Aorta (tissue), 5 donors: Measurements from ENCODE around the gene TRIM54. TPM values are rescaled to one million over a fixed set of nuclear protein-coding genes. Genes with fewer than 3 reads are reported as not detected.
"Not testable (repeated sequence)": the region's sequence is repeated elsewhere in the genome, so short reads cannot be mapped to it uniquely, and the experiment has no call there.

Experiments
- ATAC-seq: fragments of 200-7000 bp; cut with Tn5 transposase; one replicate; pipeline ENCODE4 v1.9.1; 2022; ENCODE audit warnings: moderate library complexity; ENCODE audit not compliant: low FRiP score
- DNase-seq, 2 donors: peaks; one replicate each; pipeline ENCODE4 v3.0.0-alpha.2; 2020
- H3K27ac ChIP-seq, 2 donors: one replicate each; pipeline ENCODE4 v1.5.1; 2013; ENCODE audit warnings: low read length in 2 of 2, mild to moderate bottlenecking in 2 of 2, moderate library complexity in 2 of 2, control low read depth in 1 of 2, inconsistent platforms in 1 of 2, low read depth in 1 of 2
- H3K27me3 ChIP-seq, 2 donors: one replicate each; pipeline ENCODE4 v1.6.1; 2013; ENCODE audit warnings: control low read depth in 1 of 2, low read length in 1 of 2, mild to moderate bottlenecking in 1 of 2, moderate library complexity in 1 of 2; ENCODE audit not compliant: insufficient read depth in 2 of 2, control insufficient read depth in 1 of 2
- H3K36me3 ChIP-seq, 2 donors: one replicate each; pipeline ENCODE4 v1.6.1; 2013; ENCODE audit warnings: control low read depth in 1 of 2, low read length in 1 of 2, mild to moderate bottlenecking in 1 of 2; ENCODE audit not compliant: insufficient read depth in 2 of 2, control insufficient read depth in 1 of 2
- H3K4me1 ChIP-seq, 2 donors: one replicate each; pipeline ENCODE4 v1.6.1; 2013; ENCODE audit warnings: low read length in 2 of 2, control low read depth in 1 of 2, mild to moderate bottlenecking in 1 of 2, moderate library complexity in 1 of 2; ENCODE audit not compliant: insufficient read depth in 2 of 2, control insufficient read depth in 1 of 2
- H3K4me3 ChIP-seq, 2 donors: one replicate each; pipeline ENCODE4 v1.5.1; 2013; ENCODE audit warnings: low read length in 2 of 2, control low read depth in 1 of 2, mild to moderate bottlenecking in 1 of 2
- H3K9me3 ChIP-seq: one replicate; pipeline ENCODE4 v1.6.1; 2013; ENCODE audit warnings: mild to moderate bottlenecking, low read length; ENCODE audit not compliant: control insufficient read depth
- WGBS, 2 donors: extraction: QIAGEN DNeasy Blood & Tissue Kit; methylation state at CpG; one replicate each; pipeline ENCODE4 v1.1.7; 2013; 5-methylcytosine and 5-hydroxymethylcytosine counted together
- intact Hi-C, 2 donors: fragments of 100-400 bp; cut with DNase I; formaldehyde crosslinking; loops; one replicate each; pipeline versions ENCODE4 v1.14.2 to v1.15.0; 2022
- polyA plus RNA-seq, 2 donors: library from polyadenylated mRNA; stranded (reverse); fragments of 200-250 nt; gene quantifications; one replicate each; pipeline ENCODE4 v1.2.3, GENCODE V29; 2013
- total RNA-seq, 2 donors: library from RNA; stranded (reverse); fragmentation: NEBNext Ultra II Directional; extraction: Animal tissue kit (Norgen Biotek cat#: 25700); gene quantifications; one replicate each; pipeline ENCODE4 v1.2.1, GENCODE V29; 2021
- donor health status: healthy with polysubstance abuse.
- donor health status: Bipolar disorder and iron deficiency.
- donor health status: DM: no; HTN: no; CAD: no.
- donor health status: DM: no; HTN: no; CAD: no.
- donor health status: DM: yes; HTN: yes; CAD: no.

Gene TRIM54
- total and polyA plus RNA-seq, 4 donors: 0.18 to 5.0 (median 0.88) TPM

- 86 to 89% methylated on average over 15 of the region's 15 CpGs for WGBS, 2 donors
- intact Hi-C loops, ATAC-seq, H3K36me3 ChIP-seq, H3K4me1 ChIP-seq, H3K4me3 ChIP-seq, DNase-seq, H3K27ac ChIP-seq, H3K27me3 ChIP-seq, H3K9me3 ChIP-seq: not testable (repeated sequence)
These were observed 9.4 kb upstream of the TRIM54 start for GRCh38 chr2:27272537-27273522.

- H3K27ac ChIP-seq: no peak within 1 kb of the TSS
- ATAC-seq (no peak), DNase-seq (no peak)
- no peaks in the 10 kb centered on the region for H3K36me3 ChIP-seq
- H3K4me1 ChIP-seq: no peaks in the 10 kb centered on the region
- intact Hi-C loops: no loop called here
- no peaks in the 10 kb centered on the region for H3K9me3 ChIP-seq
- H3K27me3 ChIP-seq: no peaks in the 10 kb centered on the region
- 86 to 87% methylated on average over 39 of the region's 39 CpGs for WGBS, 2 donors
- no peak within 1 kb of the TSS for H3K4me3 ChIP-seq
These were observed 6.7 kb upstream of the TRIM54 start, which contains the start of gene DNAJC5G for GRCh38 chr2:27275211-27276150. DNAJC5G (plus strand) TSS chr2:27275433; CDS start chr2:27276729, 1,296 bp downstream.

- Histone ChIP-seq H3K4me3 (no peak overlapping the region), H3K9me3 (no peaks in the 10 kb centered on the region), H3K36me3 (no peaks in the 10 kb centered on the region), H3K27me3 (no peaks in the 10 kb centered on the region), H3K4me1 (no peaks in the 10 kb centered on the region), H3K27ac (no peak overlapping the region)
- intact Hi-C loops: no loop called here
- DNase-seq (no peak), ATAC-seq (no peak)
- WGBS, 2 donors: 77 to 79% methylated on average over 1 of the region's 1 CpG
These were observed 4.2 kb upstream of the TRIM54 start for GRCh38 chr2:27278010-27278409.

- ATAC-seq: no peak
These were observed 1.4 kb upstream of the TRIM54 start for GRCh38 chr2:27280826-27281225.

GRCh38 chr2:27281442-27281841, 787 bp upstream of the TRIM54 start:
- H3K27ac ChIP-seq: no peak overlapping the region
- ATAC-seq: no peak

More at GRCh38 chr2:27280826-27281225, 1.4 kb upstream of the TRIM54 start:
- no peaks in the 10 kb centered on the region for H3K36me3 ChIP-seq
- intact Hi-C loops: loop anchor here (2.0 to 10.0 kb wide), 5 partner anchors 109 to 319 kb away; no protein-coding TSS in a partner anchor
- H3K4me3 ChIP-seq: no peak overlapping the region
- H3K9me3 ChIP-seq: no peaks in the 10 kb centered on the region
- no peak for DNase-seq
- no peak overlapping the region for H3K27ac ChIP-seq
- WGBS, 2 donors: 42 to 58% methylated on average over 3 of the region's 3 CpGs
- H3K4me1 ChIP-seq: no peaks in the 10 kb centered on the region
- H3K27me3 ChIP-seq: no peaks in the 10 kb centered on the region

GRCh38 chr2:27282892-27283291, 663 bp downstream of the TRIM54 start:
- Histone ChIP-seq H3K9me3 (no peaks in the 10 kb centered on the region), H3K4me3 (no peak overlapping the region), H3K27ac (no peak overlapping the region), H3K4me1 (no peaks in the 10 kb centered on the region), H3K27me3 (no peaks in the 10 kb centered on the region), H3K36me3 (no peaks in the 10 kb centered on the region)
- ATAC-seq (no peak), DNase-seq (no peak)
- intact Hi-C loops: loop anchor here (5.0 to 10.0 kb wide), 3 partner anchors 111 to 321 kb away; no protein-coding TSS in a partner anchor
- 17 to 27% methylated on average over 5 of the region's 5 CpGs for WGBS, 2 donors

More at GRCh38 chr2:27281442-27281841, 787 bp upstream of the TRIM54 start:
- Histone ChIP-seq H3K36me3 (no peaks in the 10 kb centered on the region), H3K4me3 (no peak overlapping the region), H3K4me1 (no peaks in the 10 kb centered on the region), H3K27me3 (no peaks in the 10 kb centered on the region), H3K9me3 (no peaks in the 10 kb centered on the region)
- DNase-seq: no peak
- intact Hi-C loops: loop anchor here (2.0 to 10.0 kb wide), 5 partner anchors 109 to 319 kb away; no protein-coding TSS in a partner anchor
- 70 to 74% methylated on average over 3 of the region's 3 CpGs for WGBS, 2 donors

- H3K4me3 ChIP-seq: no peak overlapping the region
These were observed 2.8 kb downstream of the TRIM54 start for GRCh38 chr2:27284996-27285395.

GRCh38 chr2:27285481-27285880, 3.3 kb downstream of the TRIM54 start:
- no peaks in the 10 kb centered on the region for H3K27me3 ChIP-seq
- no peaks in the 10 kb centered on the region for H3K4me1 ChIP-seq
- no peaks in the 10 kb centered on the region for H3K9me3 ChIP-seq
- DNase-seq (no peak), ATAC-seq (no peak)
- intact Hi-C loops: loop anchor here in 1 of 2 donors (10.0 kb wide), 1 partner anchor 321 kb away; no protein-coding TSS in a partner anchor
- H3K4me3 ChIP-seq: no peak overlapping the region
- no peak overlapping the region for H3K27ac ChIP-seq
- H3K36me3 ChIP-seq: no peaks in the 10 kb centered on the region
- WGBS, 2 donors: 61 to 66% methylated on average over 6 of the region's 6 CpGs

More at GRCh38 chr2:27284996-27285395, 2.8 kb downstream of the TRIM54 start:
- Histone ChIP-seq H3K27me3 (no peaks in the 10 kb centered on the region), H3K9me3 (no peaks in the 10 kb centered on the region), H3K36me3 (no peaks in the 10 kb centered on the region), H3K27ac (no peak overlapping the region), H3K4me1 (no peaks in the 10 kb centered on the region)
- WGBS, 2 donors: 90 to 97% methylated on average over 1 of the region's 1 CpG
- ATAC-seq (no peak), DNase-seq (no peak)
- intact Hi-C loops: loop anchor here (5.0 to 10.0 kb wide), 3 partner anchors 113 to 323 kb away; no protein-coding TSS in a partner anchor
